ENCODE measurements around the gene PSMB5.

Gene PSMB5

DNA sequence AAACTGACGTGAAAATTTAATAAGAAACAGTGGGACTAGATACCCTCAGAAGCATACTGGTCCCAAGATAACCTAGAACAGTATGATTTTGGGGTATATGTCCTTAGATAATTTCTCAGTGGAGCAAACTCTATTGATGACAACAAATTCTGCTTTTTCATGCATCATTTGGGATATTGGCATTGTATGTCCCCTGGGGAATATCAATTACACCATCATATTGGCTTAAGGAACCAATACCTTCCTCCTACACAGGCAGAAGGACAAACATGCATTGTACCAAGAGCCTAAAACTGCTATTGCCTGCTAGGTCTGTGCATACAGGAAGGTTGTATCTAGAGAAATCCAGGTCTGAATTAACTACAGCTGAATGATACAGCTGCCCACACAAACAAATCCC lies 40.2 kb upstream of the PSMB5 start:
- H3K4me3 ChIP-seq (ENCODE audit: control insufficient read depth, low read depth, low read length) = no peak overlapping the region
- TF ChIP-seq, protein P1, sequence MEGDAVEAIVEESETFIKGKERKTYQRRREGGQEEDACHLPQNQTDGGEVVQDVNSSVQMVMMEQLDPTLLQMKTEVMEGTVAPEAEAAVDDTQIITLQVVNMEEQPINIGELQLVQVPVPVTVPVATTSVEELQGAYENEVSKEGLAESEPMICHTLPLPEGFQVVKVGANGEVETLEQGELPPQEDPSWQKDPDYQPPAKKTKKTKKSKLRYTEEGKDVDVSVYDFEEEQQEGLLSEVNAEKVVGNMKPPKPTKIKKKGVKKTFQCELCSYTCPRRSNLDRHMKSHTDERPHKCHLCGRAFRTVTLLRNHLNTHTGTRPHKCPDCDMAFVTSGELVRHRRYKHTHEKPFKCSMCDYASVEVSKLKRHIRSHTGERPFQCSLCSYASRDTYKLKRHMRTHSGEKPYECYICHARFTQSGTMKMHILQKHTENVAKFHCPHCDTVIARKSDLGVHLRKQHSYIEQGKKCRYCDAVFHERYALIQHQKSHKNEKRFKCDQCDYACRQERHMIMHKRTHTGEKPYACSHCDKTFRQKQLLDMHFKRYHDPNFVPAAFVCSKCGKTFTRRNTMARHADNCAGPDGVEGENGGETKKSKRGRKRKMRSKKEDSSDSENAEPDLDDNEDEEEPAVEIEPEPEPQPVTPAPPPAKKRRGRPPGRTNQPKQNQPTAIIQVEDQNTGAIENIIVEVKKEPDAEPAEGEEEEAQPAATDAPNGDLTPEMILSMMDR (IDR thresholded peaks at IDR 0.05; ENCODE audit: control insufficient read depth, insufficient read depth, low read depth, low read length, missing control alignments) = no peak
- DNase-seq (ENCODE audit: low read depth) = no peak

DNA sequence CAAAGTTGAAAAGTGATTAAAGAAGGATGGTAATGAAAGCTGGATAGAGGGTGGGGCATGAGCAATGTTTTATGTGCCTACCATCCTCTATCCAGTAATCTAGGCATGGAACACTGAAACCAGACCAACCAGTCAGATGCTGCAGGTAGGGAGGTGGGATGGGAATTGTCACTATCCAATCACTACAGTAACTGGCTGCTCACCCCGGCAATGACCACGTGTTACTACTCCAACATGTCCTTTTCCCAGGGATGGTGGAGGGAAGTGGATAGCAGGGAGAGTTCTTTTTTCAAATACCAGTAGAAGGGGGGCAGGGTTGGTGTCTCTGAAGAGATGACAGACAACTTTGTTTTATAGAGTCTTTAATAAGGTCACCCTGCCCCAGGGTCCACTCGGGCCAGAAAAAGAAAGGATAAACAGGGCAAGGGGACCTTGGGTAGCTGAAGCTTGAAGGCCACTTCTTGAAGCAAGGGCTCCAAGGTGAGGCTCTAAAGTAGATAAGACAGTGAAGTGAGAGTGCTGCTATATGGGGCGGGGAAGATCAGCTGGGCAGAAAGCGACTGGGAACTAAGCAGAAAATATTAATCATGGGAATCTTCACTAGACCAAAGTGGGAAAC lies 37.3 kb upstream of the PSMB5 start:
- H3K4me3 ChIP-seq (ENCODE audit: control insufficient read depth, low read depth, low read length) = peak overlapping the region; percentile 95
- TF ChIP-seq, protein P1 (IDR thresholded peaks at IDR 0.05; ENCODE audit: control insufficient read depth, insufficient read depth, low read depth, low read length, missing control alignments) = no peak
- no peak for DNase-seq (ENCODE audit: low read depth)

DNA sequence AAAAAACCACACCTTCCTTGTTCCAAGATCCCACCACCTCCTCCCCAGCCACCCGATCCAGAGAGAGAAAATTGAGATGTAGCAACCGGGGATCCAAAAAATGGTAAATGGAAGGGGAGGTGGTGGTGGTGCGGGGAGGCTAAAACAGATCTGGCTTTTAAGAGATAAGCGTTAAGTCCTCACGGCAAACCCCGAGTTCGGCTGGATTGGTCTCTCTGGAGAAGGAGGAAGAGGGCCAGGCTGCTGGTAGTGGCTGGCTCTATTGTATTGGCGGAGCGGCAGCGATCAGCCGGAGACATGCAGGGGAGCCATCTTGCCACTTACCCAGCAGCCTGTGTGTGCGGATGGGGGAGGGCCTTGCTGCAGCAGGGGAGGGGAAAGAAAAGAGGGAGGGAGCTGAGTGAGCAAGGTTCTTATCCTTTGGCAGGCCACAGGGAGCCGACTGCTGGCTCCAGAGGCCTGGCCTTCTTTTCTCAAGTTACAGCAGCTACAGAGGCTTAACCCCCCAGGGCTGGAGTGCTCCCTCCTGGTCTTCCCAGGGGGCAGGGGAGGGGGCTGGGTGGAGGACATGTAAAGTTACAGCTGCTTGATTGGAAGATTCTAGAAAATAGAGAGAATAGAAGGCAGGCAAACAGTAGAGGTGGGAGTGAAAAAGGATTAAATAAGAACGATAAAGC lies 36.7 kb upstream of the PSMB5 start:
- DNase-seq (ENCODE audit: low read depth) = peak; percentile 73
- TF ChIP-seq, protein P1 (IDR thresholded peaks at IDR 0.05; ENCODE audit: control insufficient read depth, insufficient read depth, low read depth, low read length, missing control alignments) = no peak
- peak overlapping the region; percentile 95 for H3K4me3 ChIP-seq (ENCODE audit: control insufficient read depth, low read depth, low read length)

DNA sequence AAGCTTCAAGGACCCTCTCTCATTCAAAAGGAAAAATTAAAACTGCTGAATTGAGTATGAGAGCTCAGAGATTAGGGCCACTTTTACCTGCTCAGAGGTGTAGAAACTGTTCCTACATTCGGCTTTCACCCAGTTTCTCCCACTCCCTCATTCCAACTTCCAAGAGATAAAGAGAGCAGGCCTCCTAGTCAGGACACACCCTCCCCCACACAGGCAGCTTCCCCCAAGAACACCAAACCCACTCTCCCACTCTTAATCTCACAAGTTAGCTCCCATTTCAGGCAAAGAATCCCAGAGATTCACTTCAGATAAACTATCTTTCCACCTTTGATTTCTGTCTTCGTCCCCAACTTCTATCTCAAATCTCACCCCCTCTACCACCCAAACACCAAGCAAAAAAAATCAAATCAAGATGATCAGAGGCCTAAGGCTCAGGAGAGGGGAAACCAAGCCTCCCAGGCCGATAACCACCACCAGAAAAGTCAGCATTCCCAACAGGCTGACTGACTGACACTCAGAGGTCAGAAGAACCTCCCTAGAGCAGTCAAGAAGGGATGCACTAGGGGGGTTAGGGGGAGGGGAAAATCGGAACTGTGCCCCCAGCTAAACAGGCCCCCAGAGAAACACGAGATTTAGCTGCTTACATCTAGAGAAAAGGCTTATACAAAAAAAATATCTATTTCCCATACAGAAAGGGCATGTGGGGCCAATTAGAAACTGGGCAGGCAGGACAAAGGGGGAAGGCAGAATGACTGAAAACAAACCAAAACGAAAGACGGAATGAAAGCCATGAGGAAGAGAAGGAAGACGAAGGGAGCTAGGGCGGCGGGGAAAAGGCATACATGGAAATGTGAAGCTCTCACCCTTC lies 35.8 kb upstream of the PSMB5 start:
- no peak for DNase-seq (ENCODE audit: low read depth)
- H3K4me3 ChIP-seq (ENCODE audit: control insufficient read depth, low read depth, low read length) = peak overlapping the region; percentile 95
- TF ChIP-seq, protein P1 (IDR thresholded peaks at IDR 0.05; ENCODE audit: control insufficient read depth, insufficient read depth, low read depth, low read length, missing control alignments) = no peak

DNA sequence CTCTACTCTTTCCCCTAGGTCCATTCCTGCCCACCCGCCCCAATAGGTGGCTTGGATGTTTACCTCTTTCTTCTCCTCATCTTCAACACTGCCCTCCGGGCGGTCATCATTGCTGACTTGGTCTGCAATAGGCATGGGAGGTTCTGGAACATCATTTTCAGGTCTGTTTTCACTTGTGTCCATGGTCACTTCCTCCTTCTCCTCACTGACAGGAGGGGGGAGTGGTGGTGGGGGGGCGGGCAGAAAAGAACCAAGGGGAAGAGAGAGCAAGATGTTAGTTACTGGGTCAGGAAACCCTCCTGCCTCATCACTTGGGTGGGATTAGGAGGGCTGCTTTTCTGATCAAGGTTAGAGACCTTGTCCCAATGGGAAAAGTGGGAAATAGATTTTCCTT lies 34.7 kb upstream of the PSMB5 start:
- TF ChIP-seq, protein P1 (IDR thresholded peaks at IDR 0.05; ENCODE audit: control insufficient read depth, insufficient read depth, low read depth, low read length, missing control alignments) = no peak
- no peak overlapping the region for H3K4me3 ChIP-seq (ENCODE audit: control insufficient read depth, low read depth, low read length)
- no peak for DNase-seq (ENCODE audit: low read depth)

DNA sequence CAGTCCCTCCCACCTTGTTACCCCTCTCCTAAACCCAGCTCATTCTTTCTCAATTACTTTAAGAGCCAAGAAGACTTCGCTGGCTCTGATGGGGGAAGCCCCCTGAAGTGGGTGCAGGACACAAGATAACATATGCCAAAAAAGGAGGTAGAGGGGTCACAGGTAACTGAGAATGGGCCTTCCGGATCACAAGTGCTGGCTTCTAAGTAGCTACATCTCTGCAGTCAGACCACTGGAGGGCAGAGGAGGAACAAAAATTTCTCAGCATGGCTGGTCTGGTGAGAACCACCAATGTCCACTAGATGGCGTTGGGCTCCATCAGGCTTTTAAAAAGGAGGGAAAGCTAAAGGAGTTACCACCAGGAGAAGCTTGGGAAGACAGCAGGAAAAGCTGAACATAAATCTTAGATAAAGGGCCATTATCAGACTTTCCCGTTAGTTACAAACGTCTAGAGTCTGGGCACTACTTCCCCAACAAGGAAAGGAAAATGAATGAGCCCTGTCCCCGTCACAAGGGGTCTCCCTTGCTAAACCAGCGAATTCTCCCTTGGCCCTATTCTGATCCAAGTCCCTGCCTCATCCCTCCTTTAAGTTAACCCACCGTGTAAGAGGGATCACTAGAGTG lies 34.2 kb upstream of the PSMB5 start:
- DNase-seq (ENCODE audit: low read depth) = peak; percentile 81
- no peak overlapping the region; the same call in 1 of the 2 replicates for H3K4me3 ChIP-seq (ENCODE audit: control insufficient read depth, low read depth, low read length)
- TF ChIP-seq, protein P1 (IDR thresholded peaks at IDR 0.05; ENCODE audit: control insufficient read depth, insufficient read depth, low read depth, low read length, missing control alignments) = peak; percentile 98

All from AG09309 (cell line).